Upper lobe of left lung (tissue), 6 donors: Measurements from ENCODE around the gene PTGDS. TPM values are rescaled to one million over a fixed set of nuclear protein-coding genes. Genes with fewer than 3 reads are reported as not detected.
A peak's percentile ranks its signal among the peaks of the same experiment; 100 is the strongest.

Experiments used
- ATAC-seq, 2 donors: fragments of 200-7000 bp; cut with Tn5 transposase; one replicate each; pipeline ENCODE4 v1.9.1; 2022; ENCODE audit warnings: mild to moderate bottlenecking in 2 of 2, moderate library complexity in 2 of 2; ENCODE audit not compliant: low FRiP score in 2 of 2
- DNase-seq, 2 donors: peaks; one replicate each; pipeline ENCODE4 v3.0.0-alpha.2; 2019 to 2020
- H3K27ac ChIP-seq, 4 donors: fragments of 200-600 bp; sonication (generic); one replicate each; pipeline ENCODE4 v1.5.1; 2016 to 2019
- H3K27me3 ChIP-seq, 4 donors: fragments of 200-600 bp; sonication (generic); one replicate each; pipeline ENCODE4 v1.5.1; 2017 to 2019
- H3K36me3 ChIP-seq, 4 donors: fragments of 200-600 bp; sonication (generic); one replicate each; pipeline ENCODE4 v1.5.1; 2016 to 2019
- H3K4me1 ChIP-seq, 4 donors: fragments of 200-600 bp; sonication (generic); one replicate each; pipeline ENCODE4 v1.5.1; 2018 to 2019
- H3K4me3 ChIP-seq, 4 donors: fragments of 200-600 bp; sonication (generic); one replicate each; pipeline ENCODE4 v1.5.1; 2017 to 2019; ENCODE audit warnings: mild to moderate bottlenecking in 2 of 4, moderate library complexity in 1 of 4
- H3K9me3 ChIP-seq, 4 donors: fragments of 200-600 bp; sonication (generic); one replicate each; pipeline ENCODE4 v1.5.1; 2018 to 2019
- EP300 ChIP-seq, 4 donors: sonication (generic); formaldehyde crosslinking; IDR thresholded peaks; one replicate each; pipeline ENCODE4 v1.5.1; 2017; ENCODE audit warnings: antibody characterized with exemption in 4 of 4, control low read depth in 2 of 4
- POLR2A ChIP-seq, 4 donors: fragments of 450-650 bp; IDR thresholded peaks; one replicate each; pipeline ENCODE4 v1.5.1; 2016 to 2017; ENCODE audit warnings: antibody characterized with exemption in 4 of 4, mild to moderate bottlenecking in 2 of 4
- POLR2AphosphoS5 ChIP-seq, 2 donors: sonication (generic); formaldehyde crosslinking; IDR thresholded peaks; one replicate each; pipeline ENCODE4 v1.5.1; 2017; ENCODE audit warnings: antibody characterized with exemption in 2 of 2
- WGBS, 2 donors: methylation state at CpG; one replicate each; pipeline ENCODE4 v1.1.5; 2017 to 2018; 5-methylcytosine and 5-hydroxymethylcytosine counted together
- total RNA-seq, 6 donors: library from RNA; depleted of rRNA in 4 of 6; stranded (reverse); fragments of >200 nt in 4 of 6; gene quantifications; one replicate each; pipeline versions ENCODE4 v1.1.0 to v1.2.1, GENCODE V29; 2016 to 2021
- TF ChIP-seq, protein P1 (sequence below), 6 experiments: fragments of 450-650 bp in 4 of 6; fragments of 200-600 bp in 2 of 6; sonication (generic) in 2 of 6; IDR thresholded peaks; one replicate each; pipeline ENCODE4 v1.5.1; 2016 to 2019; ENCODE audit warnings: antibody characterized with exemption in 6 of 6
- donor health status: DM: no; HTN: no; CAD: no; lungs with moderate emphysema.
- donor health status: DM: no; HTN: yes; CAD: no; lungs with severe emphysema.

The PTGDS gene
- total RNA-seq, 6 donors from 2014 or later: 31.7 to 395 (median 246) TPM

DNA sequence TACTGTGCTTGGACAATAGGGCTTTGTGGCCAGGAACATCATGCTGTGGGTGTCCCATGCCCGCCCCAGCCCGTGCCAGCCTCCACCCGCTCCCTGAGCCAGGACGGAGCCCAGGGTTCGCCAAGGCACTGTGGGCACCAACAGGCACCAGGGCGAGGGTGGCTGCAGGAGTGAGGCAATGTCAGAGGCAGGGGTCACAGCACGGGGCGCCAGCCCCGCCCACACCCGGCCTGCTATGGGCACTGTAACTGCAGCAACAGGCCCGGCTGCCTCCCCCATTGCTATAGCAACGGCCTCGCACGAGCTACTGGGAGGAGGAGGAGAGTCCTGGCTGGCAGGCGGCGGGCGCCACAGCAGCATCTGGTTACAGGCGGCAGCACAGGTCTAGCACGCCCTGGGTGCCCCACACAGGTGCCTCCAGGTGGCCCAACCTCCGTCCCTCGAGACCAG, 48.2 kb downstream of the PTGDS start:
- H3K4me3 ChIP-seq: no peak overlapping the region
- DNase-seq: peak in 1 of 2 donors; percentile 86
- ATAC-seq: no peak
- 84% methylated on average over 18 of the region's 21 CpGs; no CpG with 5 or more reads in 1 of the 2 donors for WGBS, 2 donors
- TF ChIP-seq EP300 (IDR thresholded peaks at IDR 0.05) (no peak), POLR2A (IDR thresholded peaks at IDR 0.05) (no peak), POLR2AphosphoS5 (IDR thresholded peaks at IDR 0.05) (no peak)
- TF ChIP-seq, protein P1, sequence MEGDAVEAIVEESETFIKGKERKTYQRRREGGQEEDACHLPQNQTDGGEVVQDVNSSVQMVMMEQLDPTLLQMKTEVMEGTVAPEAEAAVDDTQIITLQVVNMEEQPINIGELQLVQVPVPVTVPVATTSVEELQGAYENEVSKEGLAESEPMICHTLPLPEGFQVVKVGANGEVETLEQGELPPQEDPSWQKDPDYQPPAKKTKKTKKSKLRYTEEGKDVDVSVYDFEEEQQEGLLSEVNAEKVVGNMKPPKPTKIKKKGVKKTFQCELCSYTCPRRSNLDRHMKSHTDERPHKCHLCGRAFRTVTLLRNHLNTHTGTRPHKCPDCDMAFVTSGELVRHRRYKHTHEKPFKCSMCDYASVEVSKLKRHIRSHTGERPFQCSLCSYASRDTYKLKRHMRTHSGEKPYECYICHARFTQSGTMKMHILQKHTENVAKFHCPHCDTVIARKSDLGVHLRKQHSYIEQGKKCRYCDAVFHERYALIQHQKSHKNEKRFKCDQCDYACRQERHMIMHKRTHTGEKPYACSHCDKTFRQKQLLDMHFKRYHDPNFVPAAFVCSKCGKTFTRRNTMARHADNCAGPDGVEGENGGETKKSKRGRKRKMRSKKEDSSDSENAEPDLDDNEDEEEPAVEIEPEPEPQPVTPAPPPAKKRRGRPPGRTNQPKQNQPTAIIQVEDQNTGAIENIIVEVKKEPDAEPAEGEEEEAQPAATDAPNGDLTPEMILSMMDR (IDR thresholded peaks at IDR 0.05): no peak
- H3K27me3 ChIP-seq: no peaks in the 10 kb centered on the region
- H3K27ac ChIP-seq: no peak overlapping the region
- H3K4me1 ChIP-seq: peaks cover 25 to 42% (median 30%) of the 10 kb centered on the region in 4 donors
- H3K9me3 ChIP-seq: no peaks in the 10 kb centered on the region
- H3K36me3 ChIP-seq: peaks cover 0 to 7% (median 0%) of the 10 kb centered on the region in 4 donors

DNA sequence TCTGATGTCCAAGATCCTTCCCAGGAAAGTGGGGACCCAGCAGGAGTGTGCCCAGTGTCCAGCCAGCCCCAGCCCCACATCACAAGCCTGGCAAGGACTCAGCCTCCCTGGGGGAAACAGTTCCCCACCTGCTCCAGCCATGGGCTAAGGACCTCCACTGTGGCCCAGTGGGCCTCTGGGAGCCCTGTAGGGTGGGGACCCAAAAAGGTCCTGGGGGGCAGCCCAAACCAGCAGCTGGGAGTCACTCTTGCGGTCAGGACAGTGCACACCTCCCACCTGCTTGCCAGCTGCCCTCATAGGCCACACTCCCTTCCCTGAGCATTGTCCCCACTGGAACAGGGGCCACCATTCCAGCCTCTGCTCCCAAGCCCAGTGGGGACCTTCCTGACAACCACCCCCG, 49.1 kb downstream of the PTGDS start:
- ATAC-seq: no peak
- 94% methylated on average over 2 of the region's 2 CpGs; no CpG with 5 or more reads in 1 of the 2 donors for WGBS, 2 donors

DNA sequence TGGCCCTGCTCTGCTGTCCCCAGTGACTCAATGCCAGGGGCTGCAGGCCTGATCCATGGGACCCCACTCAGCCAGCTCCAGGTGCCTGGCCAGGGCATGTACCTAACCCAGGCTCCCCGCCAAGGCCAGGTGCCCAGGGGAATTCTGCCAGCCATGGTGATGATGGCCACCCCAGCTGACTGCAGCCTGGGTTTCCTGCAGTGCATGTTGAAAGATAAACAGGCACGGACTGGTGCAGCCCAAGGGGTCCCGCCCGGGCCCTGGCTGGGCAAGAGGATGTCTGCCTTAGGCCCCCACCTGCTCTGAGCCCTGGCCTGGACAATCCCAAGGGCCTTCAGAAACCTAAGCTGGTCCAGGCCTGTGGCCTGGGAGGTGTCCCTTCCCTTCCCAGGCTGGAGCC, 49.5 kb downstream of the PTGDS start:
- peak overlapping the region in 2 of 4 donors; percentile 53 to 54 for H3K4me3 ChIP-seq
- H3K4me1 ChIP-seq: peaks cover 30 to 54% (median 41%) of the 10 kb centered on the region in 4 donors
- TF ChIP-seq POLR2AphosphoS5 (IDR thresholded peaks at IDR 0.05): no peak
- no peak for TF ChIP-seq POLR2A (IDR thresholded peaks at IDR 0.05)
- TF ChIP-seq, protein P1 (IDR thresholded peaks at IDR 0.05): no peak
- no peak for TF ChIP-seq EP300 (IDR thresholded peaks at IDR 0.05)
- H3K27ac ChIP-seq: peak overlapping the region in 2 of 4 donors; percentile 27 to 66
- H3K27me3 ChIP-seq: no peaks in the 10 kb centered on the region
- 55% methylated on average over 3 of the region's 4 CpGs; no CpG with 5 or more reads in 1 of the 2 donors for WGBS, 2 donors
- ATAC-seq (no peak), DNase-seq (peak in 1 of 2 donors; percentile 56)
- H3K9me3 ChIP-seq: no peaks in the 10 kb centered on the region
- no peaks in the 10 kb centered on the region for H3K36me3 ChIP-seq

More for the DNA sequence above, 49.1 kb downstream of the PTGDS start:
- peak in 1 of 2 donors; percentile 36 for DNase-seq
- Histone ChIP-seq H3K36me3 (no peaks in the 10 kb centered on the region), H3K4me3 (no peak overlapping the region), H3K9me3 (no peaks in the 10 kb centered on the region), H3K27me3 (no peaks in the 10 kb centered on the region), H3K27ac (peak overlapping the region in 1 of 4 donors; percentile 27), H3K4me1 (peaks cover 30 to 50% (median 37%) of the 10 kb centered on the region in 4 donors)
- TF ChIP-seq POLR2AphosphoS5 (IDR thresholded peaks at IDR 0.05): no peak
- no peak for TF ChIP-seq EP300 (IDR thresholded peaks at IDR 0.05)
- TF ChIP-seq POLR2A (IDR thresholded peaks at IDR 0.05): no peak
- TF ChIP-seq, protein P1 (IDR thresholded peaks at IDR 0.05): no peak

DNA sequence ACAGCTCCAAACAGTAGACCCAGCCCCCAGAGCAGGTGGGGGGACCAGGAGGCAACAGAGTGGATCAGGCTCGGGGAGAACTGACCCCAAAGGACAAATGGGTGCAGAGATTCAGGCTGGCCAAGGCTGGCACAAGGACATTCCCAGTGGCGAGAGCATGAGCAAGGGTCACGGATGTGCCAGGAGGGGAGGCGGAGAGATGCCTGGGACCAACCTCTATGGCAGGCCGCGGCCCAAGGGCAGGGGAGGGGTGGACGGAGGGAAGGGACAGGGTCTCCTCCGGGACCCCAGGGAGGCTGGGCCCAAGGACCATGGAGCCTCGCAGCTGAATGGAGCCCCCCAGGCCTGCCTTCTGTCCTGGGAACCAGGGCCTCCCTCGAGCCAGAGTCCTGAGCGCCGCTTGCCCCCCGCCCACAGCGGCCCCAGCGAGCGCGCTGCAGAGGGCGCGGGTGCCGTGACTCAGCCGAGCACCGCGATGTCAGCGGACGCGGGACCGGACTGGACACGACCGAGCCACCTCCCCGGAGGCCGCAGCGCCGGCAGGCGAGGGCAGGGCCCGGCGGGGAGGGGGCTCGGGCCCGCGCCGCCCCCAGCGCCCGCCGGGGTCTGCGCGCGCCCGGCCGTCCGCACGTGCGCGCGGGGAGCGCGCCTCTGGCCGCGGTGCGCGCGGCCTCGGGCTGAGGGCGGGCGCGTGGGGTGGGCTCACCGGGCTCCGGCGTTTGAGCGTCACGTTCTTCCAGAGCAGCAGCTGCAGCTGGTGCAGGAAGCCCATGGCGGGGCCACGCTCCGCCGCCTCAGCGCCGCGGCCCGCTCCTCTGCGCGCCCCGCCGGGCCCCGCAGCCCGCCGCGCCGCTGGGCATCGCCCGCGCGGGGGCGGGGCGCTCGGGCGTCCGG, 50.3 kb downstream of the PTGDS start, which contains the start of gene ABCA2:
TSS of gene ABCA2 (minus strand) at position 869 of the 894 bp plus-strand sequence. CDS start at position 772, 97 bp downstream.
- WGBS, 2 donors: 38% methylated on average over 7 to 9 of the region's 95 CpGs
- Histone ChIP-seq H3K4me3 (peak within 1 kb of the TSS; percentile 54 to 72 (median 70)), H3K4me1 (peaks cover 30 to 62% (median 46%) of the 10 kb centered on the region in 4 donors), H3K27ac (peak within 1 kb of the TSS in 3 of 4 donors; percentile 50 to 79 (median 78)), H3K9me3 (no peaks in the 10 kb centered on the region), H3K36me3 (no peaks in the 10 kb centered on the region), H3K27me3 (no peaks in the 10 kb centered on the region)
- DNase-seq: peak in 1 of 2 donors; percentile 87
- no peak for ATAC-seq
- TF ChIP-seq POLR2A (IDR thresholded peaks at IDR 0.05) (no peak), POLR2AphosphoS5 (IDR thresholded peaks at IDR 0.05) (no peak)
